Pericardium fibroblast (primary cell): Measurements from ENCODE around the gene RPL27A. TPM values are rescaled to one million over a fixed set of nuclear protein-coding genes. Genes with fewer than 3 reads are reported as not detected.

Source experiments
- total RNA-seq: library from RNA; depleted of rRNA; stranded (reverse); fragments of >200 nt; gene quantifications from 2 replicates; pipeline ENCODE4 v1.2.3, GENCODE V29; 2015

RPL27A gene
- total RNA-seq = 1,932 and 2,223 TPM in 2 replicates

DNA sequence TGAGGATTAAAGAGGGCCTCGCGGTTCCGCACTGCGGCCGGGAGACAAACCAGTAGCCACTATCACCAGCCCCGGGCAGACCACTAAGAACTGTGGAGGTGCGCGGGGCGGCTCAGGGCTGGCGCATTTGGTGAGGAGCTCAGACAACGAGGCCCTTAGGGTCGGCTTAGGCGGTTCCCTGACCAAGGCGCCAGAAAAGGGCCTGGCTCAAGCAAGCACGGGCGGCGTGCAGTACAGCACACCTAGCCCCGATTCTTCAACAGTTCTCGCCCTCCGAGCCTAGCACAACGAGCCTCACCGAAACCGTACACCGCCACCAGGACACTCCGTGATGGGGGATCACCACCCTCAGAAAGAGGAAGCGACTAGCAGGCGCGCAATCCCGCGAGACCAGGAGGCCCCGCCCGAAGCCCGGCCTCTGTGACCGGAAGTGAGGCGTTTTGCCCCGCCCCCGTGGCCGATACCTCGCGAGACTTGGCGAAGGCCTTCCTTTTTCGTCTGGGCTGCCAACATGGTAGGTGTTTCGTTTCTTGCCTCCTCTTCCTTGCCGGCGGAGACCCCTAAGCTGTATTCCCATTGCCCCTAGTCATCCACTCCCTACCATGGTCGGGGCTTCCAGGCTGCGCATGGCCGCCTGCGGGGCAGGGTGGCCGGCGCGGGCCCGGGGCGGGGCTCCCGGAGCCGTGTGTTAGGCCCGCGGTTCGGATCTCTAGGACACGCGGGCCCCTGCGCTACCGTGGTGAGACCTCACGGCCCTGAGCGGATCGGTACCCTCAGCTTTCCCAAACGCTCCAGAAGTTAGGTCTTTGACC, at the start of gene RPL27A, which contains the start of gene TRIM66:
TSS of gene RPL27A (plus strand) at position 490 of the 812 bp plus-strand sequence. CDS start at position 512, 22 bp downstream.
TSS of gene TRIM66 (minus strand) at position 363 of the 812 bp plus-strand sequence. CDS start 10,391 bp downstream, outside the sequence.

Other genes starting within 250 kb of the RPL27A start
- gene STK33, start 88.6 kb upstream of the RPL27A start, total RNA-seq = 0.43 and 1.4 TPM in 2 replicates
- 1.2 and 8.4 TPM in 2 replicates for gene TRIM66, start 127 bp upstream of the RPL27A start, total RNA-seq
- 22.9 and 39.8 TPM in 2 replicates for gene AKIP1, start 228.4 kb downstream of the RPL27A start, total RNA-seq